GM12891 (cell line): ENCODE results near the gene U2SURP.

ENCODE experiments used
- DNase-seq: peaks from one replicate; pipeline ENCODE4 v3.0.0; 2011; ENCODE audit warnings: low spot score; ENCODE audit not compliant: insufficient read length
- FAIRE-seq: peaks from 2 replicates; lab custom pipeline; 2011; peaks lifted over from hg19 to GRCh38; lab: Jason Lieb, UNC
- PAX5 ChIP-seq: IDR thresholded peaks from 2 replicates; pipeline ENCODE4 v1.6.1; 2011; ENCODE audit warnings: low read length, moderate library complexity, mild to moderate bottlenecking; ENCODE audit not compliant: insufficient read depth, severe bottlenecking
- POLR2A ChIP-seq: IDR thresholded peaks from 2 replicates; pipeline ENCODE4 v1.6.1; 2011; ENCODE audit warnings: low read depth, low read length, control low read depth
- POLR2AphosphoS5 ChIP-seq: IDR thresholded peaks from 2 replicates; pipeline ENCODE4 v1.6.1; 2011; ENCODE audit warnings: low read depth, low read length, control low read depth
- POU2F2 ChIP-seq: IDR thresholded peaks from 2 replicates; pipeline ENCODE4 v1.6.1; 2011; ENCODE audit warnings: low read depth, mild to moderate bottlenecking, control low read depth, low read length, moderate library complexity
- SPI1 ChIP-seq: IDR thresholded peaks from 2 replicates; pipeline ENCODE4 v1.6.1; 2011; ENCODE audit warnings: low read depth, low read length, control low read depth
- TAF1 ChIP-seq: IDR thresholded peaks from 2 replicates; pipeline ENCODE4 v1.6.1; 2011; ENCODE audit warnings: low read depth, low read length, control low read depth

The U2SURP gene

DNA sequence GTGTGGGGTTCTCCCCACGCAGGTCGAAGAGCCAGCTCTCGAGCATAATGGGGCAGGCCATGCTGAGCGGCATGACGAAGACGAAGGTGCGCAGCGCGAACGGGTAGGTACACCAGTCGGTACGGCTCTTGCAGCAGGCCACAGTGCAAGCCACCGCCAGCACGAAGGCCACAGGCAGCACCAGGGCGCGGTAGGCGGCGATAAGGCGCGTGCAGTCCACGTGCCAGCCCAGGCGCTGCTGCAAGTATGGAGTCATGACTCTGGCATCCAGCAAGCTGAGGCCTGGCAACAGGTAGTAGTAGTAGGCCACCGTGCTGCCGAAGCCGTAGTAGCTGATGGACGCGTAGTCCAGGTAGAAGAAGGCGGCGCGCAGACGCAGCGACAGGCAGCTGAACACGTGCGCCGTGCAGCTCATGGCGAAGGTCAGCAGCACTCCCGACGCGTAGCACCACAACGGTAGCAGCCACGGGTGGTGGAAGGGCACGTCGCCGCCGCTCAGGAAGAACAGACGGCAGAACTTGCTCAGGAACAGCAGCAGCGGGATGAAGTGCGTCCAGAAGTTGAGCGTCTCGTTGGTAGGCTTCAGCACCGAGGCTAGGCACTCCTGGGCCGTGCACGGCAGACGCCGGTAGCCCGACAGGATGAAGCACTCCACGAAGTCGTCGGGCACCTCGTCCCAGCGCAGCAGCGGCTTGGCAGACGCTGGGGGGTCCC is 38.7 kb upstream of the U2SURP start:
- TF ChIP-seq TAF1 (no peak), SPI1 (no peak), POU2F2 (no peak), POLR2AphosphoS5 (no peak), POLR2A (no peak), PAX5 (no peak)
- no peak for DNase-seq
- no peak for FAIRE-seq

GRCh38 chr3:142963234-142963515 is 38.2 kb upstream of the U2SURP start:
- TF ChIP-seq POU2F2 (no peak), POLR2AphosphoS5 (no peak), PAX5 (no peak), TAF1 (no peak)
- FAIRE-seq (no peak), DNase-seq (no peak)

- DNase-seq (peak; percentile 48), FAIRE-seq (no peak)
- TF ChIP-seq POLR2A, result no peak
- no peak for TF ChIP-seq POLR2AphosphoS5
- TF ChIP-seq PAX5, result no peak
- TF ChIP-seq SPI1, result no peak
Measured at GRCh38 chr3:142963516-142964448, 37.6 kb upstream of the U2SURP start, which contains the start of gene PAQR9. PAQR9 (minus strand) TSS chr3:142963674; CDS start chr3:142963336, 338 bp downstream.

DNA sequence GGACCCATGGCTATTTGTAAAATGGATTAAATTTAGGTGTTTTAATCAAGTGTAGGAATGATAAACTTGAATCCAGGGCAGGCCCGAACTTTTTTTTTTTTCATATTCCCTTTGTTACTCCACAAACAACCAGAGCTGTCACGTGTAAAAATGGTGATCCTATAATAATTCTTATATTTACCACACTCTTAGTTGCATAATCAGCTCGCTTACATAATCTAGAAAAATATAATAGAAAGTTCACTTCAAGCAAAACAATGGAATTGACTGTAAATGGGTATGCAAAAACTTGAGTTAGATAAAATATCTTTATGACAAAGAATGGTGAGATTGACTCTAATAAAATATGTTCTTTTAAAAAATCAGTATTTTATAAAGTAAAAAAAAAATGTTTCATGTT is 35.8 kb upstream of the U2SURP start:
- DNase-seq (no peak), FAIRE-seq (no peak)
- no peak for TF ChIP-seq SPI1
- TF ChIP-seq POU2F2, result no peak
- TF ChIP-seq POLR2AphosphoS5, result no peak
- TF ChIP-seq POLR2A, result no peak
- no peak for TF ChIP-seq PAX5
- no peak for TF ChIP-seq TAF1

- no peak for TF ChIP-seq SPI1
- TF ChIP-seq POLR2AphosphoS5, result no peak
- no peak for TF ChIP-seq PAX5
- no peak for TF ChIP-seq TAF1
- no peak for TF ChIP-seq POU2F2
- no peak for TF ChIP-seq POLR2A
- FAIRE-seq (no peak), DNase-seq (no peak)
Measured at GRCh38 chr3:142966808-142967207, 34.6 kb upstream of the U2SURP start.

DNA sequence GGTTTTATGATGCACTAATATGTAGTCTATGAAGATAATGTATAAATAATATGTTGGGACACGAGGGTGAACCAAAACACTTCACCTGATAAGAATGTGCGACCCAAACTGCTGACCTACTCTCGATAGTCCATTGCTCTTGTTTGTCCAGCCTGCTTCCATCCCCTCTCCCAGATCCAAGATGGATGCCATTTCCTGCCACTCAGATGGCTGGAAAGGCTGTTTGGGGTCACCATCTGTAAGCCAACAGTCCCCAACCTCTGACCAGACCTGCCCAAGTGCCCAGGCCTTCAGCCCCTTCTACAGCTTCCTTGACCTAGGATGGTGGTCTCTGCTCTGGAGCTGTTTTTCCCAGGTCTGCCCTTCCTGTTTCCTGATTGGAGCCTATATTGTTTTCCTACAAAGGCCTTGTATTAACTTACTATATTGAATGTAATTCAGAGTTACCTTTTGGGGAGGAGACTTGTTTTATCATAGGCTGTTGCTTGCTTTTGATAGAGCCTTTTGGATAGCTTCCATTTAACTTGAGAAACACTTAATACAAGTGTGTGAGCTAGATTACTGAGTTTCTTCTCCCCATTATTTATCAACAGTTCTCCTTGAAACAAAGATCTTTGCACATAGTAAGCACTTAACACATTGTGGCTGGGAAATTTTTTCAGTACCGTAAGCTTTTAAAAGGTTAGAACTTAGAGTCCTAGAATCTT is 32.9 kb upstream of the U2SURP start:
- TF ChIP-seq POLR2A (no peak), POU2F2 (no peak), TAF1 (no peak), SPI1 (no peak), POLR2AphosphoS5 (no peak), PAX5 (no peak)
- FAIRE-seq (no peak), DNase-seq (no peak)

GRCh38 chr3:142971431-142971830 is 29.9 kb upstream of the U2SURP start:
- TF ChIP-seq TAF1 (no peak), POU2F2 (no peak), POLR2A (no peak), POLR2AphosphoS5 (no peak), PAX5 (no peak), SPI1 (no peak)
- FAIRE-seq (no peak), DNase-seq (no peak)

GRCh38 chr3:142972092-142972753 is 29.1 kb upstream of the U2SURP start:
- DNase-seq, result no peak
- FAIRE-seq, result no peak
- no peak for TF ChIP-seq POLR2AphosphoS5
- TF ChIP-seq SPI1, result no peak
- TF ChIP-seq PAX5, result no peak
- TF ChIP-seq POLR2A, result no peak
- no peak for TF ChIP-seq POU2F2
- TF ChIP-seq TAF1, result no peak

DNA sequence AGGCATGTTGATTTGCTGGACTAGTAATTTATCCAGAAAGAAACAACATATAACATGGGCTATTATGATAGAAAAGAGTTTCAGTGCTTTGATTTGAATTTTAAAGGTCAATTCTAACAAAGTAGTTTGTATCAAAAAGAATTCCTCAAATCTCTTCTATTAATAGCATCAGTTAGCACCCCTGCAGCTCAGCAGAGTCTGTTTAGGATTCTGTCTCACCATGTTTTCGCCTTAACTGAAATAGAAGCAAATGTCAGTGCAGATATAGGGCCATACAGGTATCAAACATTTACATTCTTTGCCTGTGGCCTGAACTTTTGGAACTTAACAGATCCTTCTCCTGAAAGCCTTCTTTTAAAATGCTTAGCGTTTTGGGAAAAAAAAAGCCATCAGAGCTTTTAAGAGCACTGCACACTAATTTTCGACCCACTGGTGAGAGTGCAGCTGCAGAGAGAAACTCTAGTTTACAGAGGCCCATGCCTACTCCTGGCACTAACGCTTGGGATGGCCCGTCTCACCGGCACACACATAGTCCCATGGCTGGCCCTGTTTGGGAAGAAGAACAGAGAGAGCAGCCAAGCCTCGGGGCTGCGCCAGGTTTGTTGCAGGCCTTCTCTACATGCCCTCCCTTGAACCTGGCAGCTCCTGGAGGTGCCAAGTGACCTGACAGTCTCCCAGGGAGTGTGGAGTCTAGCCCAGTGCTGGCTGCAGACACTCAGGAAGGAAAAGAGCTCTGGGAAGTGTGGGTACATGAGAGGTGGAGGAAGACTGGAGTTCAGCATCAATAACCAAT is 28.0 kb upstream of the U2SURP start:
- no peak for TF ChIP-seq POLR2AphosphoS5
- no peak for TF ChIP-seq PAX5
- TF ChIP-seq POLR2A, result no peak
- TF ChIP-seq TAF1, result no peak
- no peak for TF ChIP-seq SPI1
- TF ChIP-seq POU2F2, result no peak
- no peak for DNase-seq
- FAIRE-seq, result no peak
